GM18867 (cell line): ENCODE measurements around the gene PLSCR3.

Source experiments
- ATAC-seq: cut with Tn5 transposase; IDR thresholded peaks from one replicate; pipeline ENCODE4 v1.9.1; 2021; ENCODE audit warnings: mild to moderate bottlenecking, moderate library complexity; ENCODE audit not compliant: unreplicated experiment

PLSCR3 gene

DNA sequence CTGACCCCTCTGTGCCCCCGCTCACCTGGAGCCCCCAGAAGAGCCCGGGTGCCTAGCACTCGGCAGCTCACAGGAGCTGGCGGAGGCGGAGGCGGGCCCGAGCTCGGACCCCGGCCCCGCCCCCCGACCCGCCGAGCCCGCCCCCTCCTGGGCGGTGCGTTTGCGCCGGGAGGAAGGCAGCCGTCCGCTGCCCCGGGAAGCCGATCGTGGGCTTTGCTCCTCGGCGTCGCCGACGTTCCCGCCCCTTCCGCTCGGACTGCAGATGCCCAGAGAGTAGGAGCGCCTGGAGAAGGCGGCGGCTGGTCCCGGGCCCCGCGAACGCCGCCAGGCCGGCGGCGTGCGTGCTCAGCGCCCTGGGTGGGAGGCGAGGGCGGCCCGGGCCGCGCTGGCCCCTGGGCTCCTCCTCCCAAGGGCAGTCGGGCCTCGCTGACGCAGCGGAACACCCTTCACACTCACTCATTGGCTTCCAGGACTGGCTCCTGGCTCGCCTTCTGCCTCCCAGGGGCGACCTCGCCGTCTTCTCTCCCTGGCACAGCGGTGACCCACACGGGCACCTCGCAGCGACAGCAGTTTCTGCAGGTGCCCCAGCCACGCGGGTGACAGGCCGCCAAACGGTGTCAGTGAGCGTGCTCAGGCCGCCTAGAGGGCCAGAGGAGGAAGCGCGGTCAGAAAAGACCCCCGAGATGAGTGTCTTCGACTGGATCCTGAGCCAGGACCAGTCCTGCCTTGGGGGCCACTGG, at the start of gene PLSCR3:
TSS of gene PLSCR3 (minus strand) at position 74 of the 740 bp plus-strand sequence. CDS start 415 bp downstream, outside the sequence.
- ATAC-seq = peak; percentile 83

DNA sequence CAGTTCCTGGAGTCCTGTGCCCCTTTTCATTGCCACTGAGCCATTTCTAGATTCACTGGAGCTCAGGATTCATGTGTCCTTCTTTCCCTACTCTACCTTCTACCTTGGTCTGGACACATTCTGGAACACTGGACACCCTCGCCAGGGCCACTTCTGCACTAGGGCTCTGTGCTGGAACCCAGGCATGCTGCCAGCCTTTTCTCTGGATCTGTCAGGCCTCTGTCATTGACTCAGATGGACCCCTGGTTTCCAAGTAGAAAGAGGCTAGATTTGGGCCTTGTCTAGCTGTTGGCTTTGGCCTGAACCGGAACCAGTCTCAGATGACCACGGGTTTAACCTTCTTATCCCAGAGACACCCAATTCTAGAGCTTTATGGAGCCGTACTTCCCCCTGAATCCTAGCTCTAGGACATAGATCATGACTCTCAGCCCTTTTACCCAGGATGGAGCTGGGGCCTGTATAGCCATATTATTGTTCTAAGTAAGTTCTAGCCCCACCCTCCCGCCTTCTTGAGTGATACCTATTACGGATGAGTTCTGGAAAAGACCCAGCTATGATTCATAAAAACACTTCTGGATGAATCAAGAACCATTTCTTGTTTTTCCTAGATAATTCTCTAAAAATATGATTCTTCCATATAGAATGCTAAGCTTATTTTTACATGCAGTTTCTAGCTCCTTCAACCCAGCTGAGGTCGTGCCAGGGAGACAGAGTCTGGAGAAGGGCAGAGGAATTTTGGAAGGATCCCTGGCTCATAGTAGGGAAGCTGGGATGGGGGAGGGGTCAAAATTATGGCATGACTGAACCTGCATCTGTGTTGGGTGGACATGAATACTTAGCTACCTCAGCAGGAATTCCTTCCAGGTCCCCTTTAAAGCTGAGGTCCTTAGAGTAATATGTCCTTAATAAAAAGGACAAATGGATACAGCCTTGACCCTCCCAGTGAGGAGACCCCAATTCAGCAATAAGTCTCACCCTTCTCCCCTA, 49.5 kb upstream of the PLSCR3 start:
- ATAC-seq = no peak

DNA sequence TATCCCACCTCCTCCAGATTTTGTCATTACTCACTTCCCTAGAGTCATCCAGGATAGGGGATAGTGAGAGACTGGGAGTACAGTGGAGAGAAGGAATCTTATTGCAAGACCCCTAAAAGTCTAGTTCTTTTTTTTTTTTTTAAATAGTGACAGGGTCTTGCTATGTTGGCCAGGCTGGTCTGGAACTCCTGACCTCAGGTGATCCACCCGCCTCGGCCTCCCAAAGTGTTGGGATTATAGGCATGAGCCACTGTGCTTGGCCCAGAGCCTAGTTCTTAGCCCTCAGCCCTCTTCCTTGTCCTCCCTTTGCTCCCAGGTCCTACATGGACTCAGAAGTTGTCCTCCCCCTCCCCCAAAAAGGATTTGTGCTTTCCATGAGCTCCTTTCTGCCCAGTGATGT, 47.8 kb upstream of the PLSCR3 start:
- no peak for ATAC-seq

DNA sequence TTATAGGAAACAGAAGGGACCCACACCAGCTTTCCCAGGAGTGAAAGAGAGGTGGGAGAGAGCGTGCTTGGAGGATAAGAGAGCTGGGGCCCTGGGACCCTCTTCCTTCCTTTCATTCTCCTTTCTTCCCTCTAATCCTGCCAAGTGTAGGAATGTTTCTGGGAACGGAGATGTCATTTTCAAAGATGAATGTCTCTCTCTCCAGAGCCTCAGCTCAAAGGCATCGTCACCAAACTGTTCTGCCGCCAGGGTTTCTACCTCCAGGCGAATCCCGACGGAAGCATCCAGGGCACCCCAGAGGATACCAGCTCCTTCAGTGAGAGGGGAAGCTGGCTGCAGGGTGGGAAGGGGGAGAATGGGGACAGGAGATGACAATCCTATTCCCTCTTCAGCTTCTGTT, 46.9 kb upstream of the PLSCR3 start:
- no peak for ATAC-seq

DNA sequence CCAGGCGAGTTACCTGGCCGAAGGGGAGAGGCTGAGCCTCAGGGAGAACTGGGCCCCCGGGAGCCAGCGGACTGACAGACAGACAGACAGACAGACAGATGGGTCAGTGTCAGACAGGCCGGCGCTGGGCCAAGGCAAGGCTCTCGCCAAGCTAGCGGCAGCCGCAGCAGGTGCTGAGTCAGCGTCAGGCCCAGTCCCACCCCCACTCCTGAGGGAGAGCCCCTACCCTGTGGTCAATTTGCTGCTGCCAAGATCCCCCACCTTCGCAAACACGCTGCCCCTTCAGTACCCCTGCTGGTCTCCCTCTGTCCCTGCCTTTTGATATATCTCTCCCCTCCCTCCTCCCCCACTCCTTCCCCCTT, 46.5 kb upstream of the PLSCR3 start:
- ATAC-seq = no peak

DNA sequence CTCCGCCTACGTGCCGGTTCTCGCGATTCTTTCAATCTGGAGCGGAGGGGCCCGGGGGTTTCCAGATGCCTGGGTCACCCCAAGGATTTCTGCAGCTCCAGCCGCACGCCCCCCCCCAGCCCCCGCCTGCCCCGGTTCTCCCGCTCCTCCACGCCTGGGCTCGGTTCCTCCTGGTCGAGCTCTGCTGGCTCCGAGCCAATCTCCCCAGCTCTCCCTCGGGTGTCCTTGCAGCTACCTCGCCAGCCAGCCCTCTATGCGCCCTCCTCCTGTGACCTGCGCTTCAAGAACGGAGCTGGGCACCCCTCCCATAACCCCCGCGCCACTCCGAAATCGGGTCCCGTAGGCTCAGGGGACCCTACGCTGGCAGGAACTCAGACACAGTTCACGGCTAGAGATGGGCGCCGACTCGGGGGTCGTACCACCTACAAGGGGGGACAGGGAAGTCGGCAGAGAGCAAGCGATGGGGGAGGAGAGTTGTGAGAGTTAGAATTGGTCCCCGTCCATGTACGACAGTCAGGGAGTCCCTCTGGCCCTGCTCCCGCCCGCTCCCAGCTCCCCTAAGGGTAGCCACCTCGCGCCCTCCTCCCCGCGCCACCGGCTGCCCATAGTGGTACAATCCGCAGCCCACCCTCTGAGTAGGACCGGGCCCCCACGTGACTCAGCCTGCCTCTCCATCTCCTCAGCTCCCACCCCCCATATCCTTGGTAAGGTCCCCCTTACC, 45.9 kb upstream of the PLSCR3 start:
- no peak for ATAC-seq

DNA sequence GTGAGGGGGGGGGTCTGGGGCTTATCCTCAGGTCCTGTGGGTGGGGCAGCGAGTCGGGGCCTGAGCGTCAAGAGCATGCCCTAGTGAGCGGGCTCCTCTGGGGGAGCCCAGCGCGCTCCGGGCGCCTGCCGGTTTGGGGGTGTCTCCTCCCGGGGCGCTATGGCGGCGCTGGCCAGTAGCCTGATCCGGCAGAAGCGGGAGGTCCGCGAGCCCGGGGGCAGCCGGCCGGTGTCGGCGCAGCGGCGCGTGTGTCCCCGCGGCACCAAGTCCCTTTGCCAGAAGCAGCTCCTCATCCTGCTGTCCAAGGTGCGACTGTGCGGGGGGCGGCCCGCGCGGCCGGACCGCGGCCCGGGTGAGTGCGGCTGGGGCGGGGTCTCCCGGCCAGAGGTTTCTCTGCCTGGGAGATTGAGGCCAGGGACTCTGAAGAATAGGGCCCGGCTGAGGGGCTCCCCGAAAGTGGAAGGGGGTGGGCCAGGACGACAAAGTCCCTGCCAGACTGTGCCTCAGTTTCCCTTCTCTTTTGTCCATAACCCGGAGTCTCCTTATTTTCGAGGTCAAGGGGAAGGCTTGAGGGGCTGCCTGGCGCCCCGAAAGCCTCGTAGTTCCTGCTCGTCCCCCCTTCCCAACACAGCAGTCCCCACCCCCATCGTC, 45.3 kb upstream of the PLSCR3 start, which contains the start of gene FGF11:
TSS of gene FGF11 (plus strand) at position 51 of the 651 bp plus-strand sequence. CDS start at position 160, 109 bp downstream.
- ATAC-seq = no peak

DNA sequence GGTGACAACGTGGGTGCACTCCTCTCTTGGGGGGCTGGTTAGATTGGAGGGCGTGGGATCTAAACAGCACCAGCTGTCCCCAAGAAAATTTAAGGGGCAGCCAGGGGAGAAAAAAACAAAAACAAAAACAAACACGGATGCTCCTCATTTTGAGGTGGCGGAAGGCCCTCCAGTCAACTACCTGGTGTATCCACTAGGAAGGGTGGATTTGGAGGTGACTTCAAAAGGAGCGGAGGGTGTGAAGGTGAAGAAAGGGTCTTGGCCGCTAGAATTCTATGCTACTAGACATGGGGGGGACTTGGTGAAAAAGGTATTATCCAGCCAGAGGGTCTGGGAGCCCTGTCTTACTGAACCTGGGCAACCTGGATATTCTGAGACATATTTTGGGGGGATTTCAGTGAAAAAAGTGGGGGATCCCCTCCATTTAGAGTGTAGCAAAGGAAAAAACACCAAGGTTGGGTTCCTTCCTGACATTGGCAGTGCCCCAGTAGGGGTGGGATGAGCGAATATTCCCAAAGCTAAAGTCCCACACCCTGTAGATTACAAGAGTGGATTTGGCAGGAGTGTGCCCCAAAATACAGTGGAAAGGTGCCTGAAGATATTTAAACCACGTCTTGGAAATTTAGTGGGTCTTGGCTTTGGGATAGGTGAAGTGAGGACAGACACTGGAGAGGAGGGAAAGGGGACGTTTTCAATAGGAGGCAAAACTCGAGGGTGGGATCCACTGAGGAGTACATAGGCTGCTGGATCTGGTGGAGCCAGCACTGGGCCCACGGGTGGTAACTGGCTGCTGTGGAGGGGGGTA, 44.5 kb upstream of the PLSCR3 start:
- no peak for ATAC-seq

DNA sequence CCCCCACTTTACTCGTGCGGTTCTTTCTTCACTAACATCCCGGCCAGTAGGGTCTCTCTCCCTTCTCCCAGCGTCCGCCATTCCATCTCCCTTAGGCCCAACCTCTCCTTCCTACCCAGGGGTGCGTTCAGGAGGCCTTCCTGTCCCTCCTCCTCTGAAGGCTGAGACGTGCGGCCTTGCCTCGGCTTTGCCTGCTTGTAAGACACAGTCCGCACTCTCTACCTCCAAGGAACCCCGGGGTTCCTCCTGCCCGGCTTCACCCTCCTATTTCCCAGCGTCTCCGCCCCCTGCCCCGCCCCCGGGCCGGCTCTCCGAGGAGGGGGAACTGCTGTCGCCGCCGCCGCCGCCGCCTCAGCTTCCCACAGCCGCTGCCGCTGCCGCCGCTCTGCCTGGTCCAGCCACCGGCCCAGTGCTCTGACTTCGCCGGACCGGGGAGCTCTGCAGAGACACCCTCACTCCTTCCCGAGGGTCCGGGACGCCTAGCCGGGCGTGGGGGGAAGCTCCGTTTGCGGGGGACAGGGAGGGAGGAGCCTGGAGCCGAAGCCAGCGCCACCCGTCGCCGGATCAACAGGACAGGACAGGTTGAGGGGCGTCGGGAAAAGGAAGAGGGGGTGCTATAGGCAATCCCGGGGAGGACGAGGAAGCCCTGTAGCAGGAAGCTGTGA, 43.8 kb upstream of the PLSCR3 start:
- ATAC-seq = no peak

DNA sequence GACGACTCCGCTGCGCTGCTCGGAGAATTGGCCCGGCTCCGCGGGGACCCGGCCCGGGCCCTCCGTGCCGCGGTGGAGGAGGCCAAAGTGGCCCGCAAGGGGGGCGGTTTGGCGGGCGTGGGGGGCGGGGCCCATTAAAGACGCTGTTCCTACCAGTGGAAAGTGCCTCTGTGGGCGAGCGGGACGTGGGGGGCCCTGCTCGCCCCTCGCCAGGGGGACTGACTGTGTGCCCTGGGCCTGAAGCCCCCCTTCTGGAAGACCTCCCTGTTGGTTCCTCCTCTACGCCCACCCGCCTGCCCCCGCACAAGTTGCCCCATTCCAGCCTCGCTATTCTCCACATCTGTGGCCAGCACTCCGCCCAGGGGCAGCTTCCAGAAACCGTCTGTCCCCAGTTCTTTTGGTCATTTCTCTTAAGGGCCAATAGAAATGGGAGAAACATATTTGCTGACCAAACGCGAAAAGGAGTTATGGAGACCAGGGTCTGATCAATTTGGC, 43.1 kb upstream of the PLSCR3 start:
- no peak for ATAC-seq

DNA sequence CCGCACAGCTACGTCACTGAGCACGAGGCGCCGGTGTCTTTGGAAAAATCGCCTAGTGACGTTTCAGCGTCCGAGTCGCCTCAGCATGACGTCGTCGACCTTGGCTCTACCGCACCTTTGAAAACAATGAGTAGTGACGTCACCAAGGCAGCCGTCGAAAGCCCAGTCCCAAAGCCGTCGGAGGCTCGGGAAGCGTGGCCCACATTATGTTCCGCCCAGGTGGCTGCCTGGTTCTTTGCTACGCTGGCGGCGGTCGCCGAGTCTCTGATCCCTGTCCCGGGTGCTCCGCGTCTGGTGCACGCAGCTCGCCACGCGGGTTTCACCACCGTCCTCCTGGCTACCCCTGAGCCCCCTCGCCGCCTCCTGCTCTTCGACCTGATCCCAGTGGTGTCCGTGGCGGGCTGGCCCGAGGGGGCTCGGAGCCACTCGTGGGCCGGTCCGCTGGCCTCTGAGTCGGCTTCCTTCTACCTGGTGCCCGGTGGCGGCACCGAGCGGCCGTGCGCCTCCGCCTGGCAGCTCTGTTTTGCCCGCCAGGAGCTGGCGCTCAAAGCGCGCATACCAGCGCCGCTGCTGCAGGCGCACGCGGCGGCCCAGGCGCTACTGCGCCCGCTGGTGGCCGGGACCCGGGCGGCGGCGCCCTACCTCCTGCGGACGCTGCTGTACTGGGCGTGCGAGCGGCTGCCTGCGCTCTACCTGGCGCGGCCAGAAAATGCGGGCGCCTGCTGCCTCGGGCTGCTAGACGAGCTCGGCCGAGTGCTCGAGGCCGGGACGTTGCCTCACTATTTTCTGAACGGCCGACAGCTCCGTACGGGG, 42.4 kb upstream of the PLSCR3 start:
- ATAC-seq = no peak

DNA sequence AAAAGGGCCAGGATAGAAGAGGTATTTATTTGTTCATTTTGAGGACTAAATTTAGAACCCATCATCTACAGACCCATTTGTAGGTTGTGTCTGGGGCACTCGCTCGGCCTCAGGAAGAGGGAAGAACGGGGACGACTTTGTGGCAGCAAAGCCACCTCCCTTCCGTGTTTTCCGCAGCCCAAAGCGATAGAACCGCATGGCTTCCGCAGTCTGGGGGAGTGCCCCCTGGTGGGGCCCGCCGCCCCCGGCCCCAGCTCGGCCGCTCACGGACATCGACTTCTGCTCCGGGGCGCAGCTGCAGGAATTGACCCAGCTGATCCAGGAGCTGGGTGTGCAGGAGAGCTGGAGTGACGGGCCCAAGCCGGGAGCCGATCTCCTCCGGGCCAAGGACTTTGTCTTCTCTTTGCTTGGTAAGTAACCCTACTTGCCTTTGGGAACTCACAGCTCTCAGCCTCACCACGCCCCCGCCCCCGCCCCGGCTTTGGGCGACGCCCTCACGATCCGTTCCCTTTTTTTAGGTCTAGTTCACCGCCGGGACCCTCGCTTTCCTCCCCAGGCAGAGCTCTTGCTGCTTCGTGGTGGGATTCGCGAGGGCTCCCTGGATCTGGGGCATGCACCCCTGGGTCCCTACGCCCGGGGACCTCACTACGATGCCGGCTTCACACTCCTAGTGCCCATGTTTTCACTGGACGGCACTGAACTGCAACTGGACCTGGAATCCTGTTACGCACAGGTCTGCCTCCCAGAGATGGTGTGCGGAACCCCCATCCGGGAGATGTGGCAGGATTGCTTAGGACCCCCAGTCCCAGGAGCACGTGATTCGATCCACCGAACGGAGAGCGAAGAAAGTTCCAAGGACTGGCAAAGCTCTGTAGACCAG, 41.6 kb upstream of the PLSCR3 start:
- peak; percentile 23 for ATAC-seq

DNA sequence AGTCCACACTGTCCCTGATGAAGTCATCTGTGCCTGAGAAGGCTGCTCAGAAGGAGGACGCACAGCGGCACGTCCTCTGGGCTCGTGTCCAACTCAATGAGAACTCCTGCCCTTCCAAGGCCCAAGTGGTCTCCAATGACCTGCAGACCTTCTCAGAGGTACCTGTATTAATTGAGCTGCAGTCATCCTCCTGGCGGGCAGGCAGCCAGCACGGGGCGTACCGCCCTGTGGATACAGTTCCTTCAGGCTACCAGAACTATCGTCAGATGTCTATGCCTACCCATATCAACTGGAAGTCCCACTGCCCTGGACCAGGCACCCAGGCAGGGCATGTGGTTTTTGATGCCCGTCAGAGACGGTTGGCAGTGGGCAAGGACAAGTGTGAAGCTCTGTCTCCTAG, 38.0 kb upstream of the PLSCR3 start:
- ATAC-seq = no peak

DNA sequence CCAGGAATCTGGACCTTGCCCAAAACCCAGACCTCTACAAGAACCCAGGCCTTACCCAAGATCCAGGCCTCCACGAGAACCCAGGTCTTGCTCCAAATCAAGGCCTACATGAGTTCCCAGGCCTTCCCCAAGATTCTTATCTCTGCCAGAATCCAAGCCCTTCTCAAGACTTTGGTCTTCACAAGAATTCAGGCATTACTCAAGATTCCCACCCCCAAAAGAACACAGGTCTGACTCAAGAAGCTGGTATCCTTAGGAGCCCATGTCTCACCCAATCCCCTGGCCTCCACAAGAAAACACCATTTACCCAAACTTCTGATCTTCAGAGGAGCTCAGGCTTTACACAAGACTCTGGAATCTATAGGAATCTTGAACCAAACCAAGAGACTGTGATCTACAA, 36.9 kb upstream of the PLSCR3 start:
- no peak for ATAC-seq

DNA sequence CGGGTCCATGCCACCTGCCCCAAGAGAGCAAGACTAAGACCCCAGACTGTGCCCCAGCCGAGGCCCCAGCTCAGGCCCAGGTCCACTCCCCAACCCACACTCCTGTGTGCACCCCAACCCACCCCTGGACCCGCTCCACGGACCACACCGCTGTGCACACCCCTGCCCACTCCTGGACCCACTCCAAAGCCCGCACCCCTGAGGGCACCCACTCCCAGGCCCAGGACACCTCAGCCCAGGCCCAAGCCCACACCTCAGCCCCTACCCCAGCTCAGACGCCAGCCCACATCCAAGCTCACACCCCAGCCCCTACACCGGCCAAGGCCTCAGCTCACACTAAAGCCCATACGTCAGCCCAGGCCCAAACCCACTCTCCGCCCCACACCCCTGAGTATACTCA, 35.4 kb upstream of the PLSCR3 start:
- ATAC-seq = no peak

DNA sequence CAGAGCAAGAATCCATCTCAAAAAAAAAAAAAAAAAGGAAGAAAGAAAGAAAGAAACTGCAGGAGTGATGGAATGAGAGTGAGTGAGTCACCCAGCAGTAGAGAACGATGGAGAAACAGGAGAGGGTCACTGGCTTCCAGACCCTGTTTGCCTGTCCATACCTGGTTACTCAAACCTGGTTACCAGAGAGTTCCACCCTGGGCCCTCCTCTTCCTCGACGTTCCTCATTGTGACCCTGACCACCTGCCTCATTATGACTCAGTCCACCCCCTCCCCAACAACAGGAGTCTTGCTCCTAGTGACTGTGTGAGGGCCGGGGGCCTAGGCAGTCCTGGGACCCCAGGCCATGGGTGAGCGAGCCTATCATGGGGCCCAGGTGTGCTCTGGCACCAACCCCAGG, 34.2 kb upstream of the PLSCR3 start, which contains the start of gene SPEM3:
TSS of gene SPEM3 (plus strand) at position 301 of the 400 bp plus-strand sequence. CDS start at position 347, 46 bp downstream.
- no peak for ATAC-seq

DNA sequence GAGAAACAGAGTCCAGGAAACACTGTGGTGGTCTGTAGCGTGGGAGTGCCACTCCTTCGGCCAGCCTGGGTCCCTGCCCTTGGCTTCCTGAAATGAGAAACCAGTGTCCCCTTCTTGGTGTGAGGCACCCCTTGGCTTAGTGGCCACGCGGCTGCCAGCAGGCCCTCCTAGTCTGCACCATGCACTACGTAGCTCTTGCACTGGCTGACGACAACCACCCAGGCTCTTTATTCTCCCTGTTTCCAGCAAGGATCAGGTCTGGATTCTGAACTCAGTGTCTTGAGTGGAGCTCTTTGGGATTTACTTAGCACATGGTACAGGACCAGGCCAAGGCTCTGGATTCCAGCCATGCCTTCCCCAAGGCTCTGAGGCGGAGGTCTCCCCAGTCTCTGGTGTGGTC, 33.2 kb upstream of the PLSCR3 start:
- no peak for ATAC-seq
